HG03432 (cell line): ENCODE measurements around the gene RFPL4AL1.
"Not testable (repeated sequence)": the region's sequence is repeated elsewhere in the genome, so short reads cannot be mapped to it uniquely, and the experiment has no call there.

Experiments used
- ATAC-seq: cut with Tn5 transposase; IDR thresholded peaks from one replicate; pipeline ENCODE4 v1.9.1; 2021; ENCODE audit warnings: mild to moderate bottlenecking, moderate library complexity; ENCODE audit not compliant: unreplicated experiment

RFPL4AL1 gene

GRCh38 chr19:55768818-55769217 is at the start of gene RFPL4AL1:
Gene RFPL4AL1 (plus strand): TSS chr19:55769118. CDS start chr19:55771805, 2,687 bp downstream.
- not testable (repeated sequence) for ATAC-seq

- no peak for ATAC-seq
These were observed 48.6 kb upstream of the RFPL4AL1 start for GRCh38 chr19:55720214-55720746.

GRCh38 chr19:55720801-55721200 is 48.1 kb upstream of the RFPL4AL1 start:
- no peak for ATAC-seq

- no peak for ATAC-seq
These were observed 45.4 kb upstream of the RFPL4AL1 start for GRCh38 chr19:55723491-55723890.

GRCh38 chr19:55730378-55730777 is 38.5 kb upstream of the RFPL4AL1 start:
- ATAC-seq = not testable (repeated sequence)

GRCh38 chr19:55738302-55738701 is 30.6 kb upstream of the RFPL4AL1 start, which contains the start of gene NLRP9:
Gene NLRP9 (minus strand): TSS chr19:55738402. CDS start chr19:55738374, 28 bp downstream.
- no peak for ATAC-seq

- no peak for ATAC-seq
These were observed 18.2 kb upstream of the RFPL4AL1 start for GRCh38 chr19:55750715-55751114.

- no peak for ATAC-seq
These were observed 15.5 kb upstream of the RFPL4AL1 start for GRCh38 chr19:55753401-55753800.

GRCh38 chr19:55756808-55757207 is 12.1 kb upstream of the RFPL4AL1 start:
- not testable (repeated sequence) for ATAC-seq

- not testable (repeated sequence) for ATAC-seq
These were observed 10.1 kb upstream of the RFPL4AL1 start, which contains the start of gene RFPL4A for GRCh38 chr19:55758797-55759196. Gene RFPL4A (plus strand): TSS chr19:55759097. CDS start chr19:55761801, 2,704 bp downstream.

- ATAC-seq = no peak
These were observed 2.5 kb upstream of the RFPL4AL1 start for GRCh38 chr19:55766466-55766865.

GRCh38 chr19:55769632-55770031 is 714 bp downstream of the RFPL4AL1 start:
- not testable (repeated sequence) for ATAC-seq

GRCh38 chr19:55777528-55777927 is 8.6 kb downstream of the RFPL4AL1 start:
- no peak for ATAC-seq

- no peak for ATAC-seq
These were observed 9.4 kb downstream of the RFPL4AL1 start for GRCh38 chr19:55778331-55778730.

GRCh38 chr19:55781112-55781511 is 12.2 kb downstream of the RFPL4AL1 start:
- no peak for ATAC-seq

- ATAC-seq = no peak
These were observed 26.1 kb downstream of the RFPL4AL1 start for GRCh38 chr19:55795021-55795420.

GRCh38 chr19:55801416-55801815 is 32.5 kb downstream of the RFPL4AL1 start:
- no peak for ATAC-seq

- no peak for ATAC-seq
These were observed 33.4 kb downstream of the RFPL4AL1 start for GRCh38 chr19:55802281-55802680.

GRCh38 chr19:55809381-55810058 is 40.6 kb downstream of the RFPL4AL1 start:
- ATAC-seq = no peak

- ATAC-seq = no peak
These were observed 42.4 kb downstream of the RFPL4AL1 start for GRCh38 chr19:55811340-55811739.

GRCh38 chr19:55812449-55812848 is 43.5 kb downstream of the RFPL4AL1 start:
- ATAC-seq = no peak

- no peak for ATAC-seq
These were observed 45.0 kb downstream of the RFPL4AL1 start for GRCh38 chr19:55813906-55814305.
